ENCODE data around the gene CRADD. TPM values are rescaled to one million over a fixed set of nuclear protein-coding genes. Genes with fewer than 3 reads are reported as not detected.
"Not testable (repeated sequence)": the region's sequence is repeated elsewhere in the genome, so short reads cannot be mapped to it uniquely, and the experiment has no call there.

Gene CRADD
- total RNA-seq, 2 experiments from 2014 or later, result 5.8 to 9.2 TPM

- Mint-ChIP-seq H3K27me3 (no peaks in the 10 kb centered on the region), H3K4me1 (ENCODE audit: low read depth) (no peaks in the 10 kb centered on the region), H3K36me3 (ENCODE audit: low read depth) (peaks cover 4% of the 10 kb centered on the region), H3K9me3 (no peaks in the 10 kb centered on the region), H3K4me3 (no peak overlapping the region), H3K27ac (no peak overlapping the region)
- H3K27ac ChIP-seq (ENCODE audit: low read depth in 1 of 2, low read length in 2 of 2), result no peak overlapping the region
- DNase-seq (no peak), ATAC-seq (ENCODE audit: poor library complexity) (no peak)
- ChIA-PET POLR2A (no interaction called here), CTCF (no interaction called here)
- H3K4me3 ChIP-seq (ENCODE audit: low read length), result no peak overlapping the region
- H3K27me3 ChIP-seq (ENCODE audit: control insufficient read depth in 1 of 2, insufficient read depth in 2 of 2, low read length in 2 of 2), result no peaks in the 10 kb centered on the region
- intact Hi-C loops (cut with DNase I, micrococcal nuclease), result no loop called here
- H3K4me1 ChIP-seq (ENCODE audit: insufficient read depth, low read length), result no peaks in the 10 kb centered on the region
- no peak for TF ChIP-seq CTCF (IDR thresholded peaks at IDR 0.05)
- H3K9me3 ChIP-seq (ENCODE audit: control insufficient read depth in 1 of 2, insufficient read depth in 1 of 2, low read length in 2 of 2), result no peaks in the 10 kb centered on the region
- H3K36me3 ChIP-seq (ENCODE audit: insufficient read depth, low read length), result no peaks in the 10 kb centered on the region
These were observed 119.6 kb downstream of the CRADD start for GRCh38 chr12:93796729-93797128.

DNA sequence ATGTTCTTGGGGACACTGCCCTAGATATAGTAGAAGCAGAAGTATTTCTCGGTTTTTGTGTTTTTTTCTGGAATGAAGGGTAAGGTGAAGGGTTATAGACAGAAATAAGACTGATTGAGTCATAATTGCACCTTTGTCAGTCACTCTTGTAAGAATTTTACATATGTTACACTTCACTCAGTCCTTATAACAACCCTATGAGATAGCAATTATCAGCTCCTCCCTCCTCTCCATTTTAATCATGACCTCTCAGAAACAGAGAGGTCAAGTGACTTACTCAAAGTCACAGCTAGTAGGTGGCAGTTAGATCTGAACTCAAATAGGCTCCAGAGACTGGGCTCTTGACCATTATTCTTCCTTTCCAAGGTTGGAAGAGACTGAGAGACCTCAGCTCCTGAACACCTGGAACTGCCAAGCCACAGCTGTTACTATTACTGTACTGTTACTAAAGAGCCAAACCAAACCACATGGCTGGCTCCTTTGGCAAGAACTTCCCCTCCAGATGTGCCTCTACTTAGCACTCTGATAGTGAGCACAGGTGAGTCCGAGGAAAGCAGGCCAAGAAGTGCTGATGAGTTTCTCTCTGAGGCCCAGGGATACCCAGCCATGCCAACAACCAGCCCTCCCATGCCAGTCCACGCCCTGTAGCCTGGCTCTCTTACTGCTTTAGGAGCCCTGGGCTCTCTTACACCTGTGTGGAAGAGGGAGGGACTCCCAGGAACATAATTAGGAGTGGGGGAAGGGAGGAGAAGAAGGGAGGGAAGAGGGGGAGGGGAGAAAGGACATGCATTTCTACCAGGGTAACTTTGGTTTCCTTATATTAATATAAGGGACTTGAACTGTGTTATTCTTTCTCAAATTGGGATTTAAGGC lies 121.3 kb downstream of the CRADD start:
- no peaks in the 10 kb centered on the region for H3K27me3 ChIP-seq (ENCODE audit: control insufficient read depth in 1 of 2, insufficient read depth in 2 of 2, low read length in 2 of 2)
- CTCF ChIA-PET, result no interaction called here

GRCh38 chr12:93801666-93802065 lies 124.5 kb downstream of the CRADD start:
- H3K36me3 ChIP-seq (ENCODE audit: insufficient read depth, low read length); H3K4me3 ChIP-seq (ENCODE audit: low read length); H3K4me1 ChIP-seq (ENCODE audit: insufficient read depth, low read length); H3K36me3 Mint-ChIP-seq (ENCODE audit: low read depth); H3K27me3 ChIP-seq (ENCODE audit: control insufficient read depth in 1 of 2, insufficient read depth in 2 of 2, low read length in 2 of 2); H3K9me3 Mint-ChIP-seq; H3K9me3 ChIP-seq (ENCODE audit: control insufficient read depth in 1 of 2, insufficient read depth in 1 of 2, low read length in 2 of 2); H3K27ac ChIP-seq (ENCODE audit: low read depth in 1 of 2, low read length in 2 of 2); H3K4me3 Mint-ChIP-seq; CTCF ChIA-PET; H3K4me1 Mint-ChIP-seq (ENCODE audit: low read depth); intact Hi-C loops (cut with DNase I, micrococcal nuclease); H3K27ac Mint-ChIP-seq; DNase-seq; ATAC-seq (ENCODE audit: poor library complexity); H3K27me3 Mint-ChIP-seq: not testable (repeated sequence)
- POLR2A ChIA-PET, result interaction anchor here (0.6 kb wide), 1 partner anchor 810 kb away, joined by 3 read pairs; no protein-coding TSS in a partner anchor

More for the DNA sequence above, 121.3 kb downstream of the CRADD start:
- Mint-ChIP-seq H3K27ac (no peak overlapping the region), H3K27me3 (no peaks in the 10 kb centered on the region), H3K4me1 (ENCODE audit: low read depth) (no peaks in the 10 kb centered on the region), H3K36me3 (ENCODE audit: low read depth) (peaks cover 4% of the 10 kb centered on the region), H3K4me3 (no peak overlapping the region), H3K9me3 (no peaks in the 10 kb centered on the region)
- no peak for DNase-seq
- no peak for TF ChIP-seq CTCF (IDR thresholded peaks at IDR 0.05)
- no peak overlapping the region for H3K27ac ChIP-seq (ENCODE audit: low read depth in 1 of 2, low read length in 2 of 2)
- ATAC-seq (ENCODE audit: poor library complexity), result no peak
- H3K36me3 ChIP-seq (ENCODE audit: insufficient read depth, low read length), result no peaks in the 10 kb centered on the region
- no peak overlapping the region for H3K4me3 ChIP-seq (ENCODE audit: low read length)
- POLR2A ChIA-PET, result no interaction called here
- intact Hi-C loops (cut with DNase I, micrococcal nuclease), result no loop called here
- no peaks in the 10 kb centered on the region for H3K9me3 ChIP-seq (ENCODE audit: control insufficient read depth in 1 of 2, insufficient read depth in 1 of 2, low read length in 2 of 2)
- H3K4me1 ChIP-seq (ENCODE audit: insufficient read depth, low read length), result no peaks in the 10 kb centered on the region

Data from CD4-positive, alpha-beta T cell (primary cell).